Muscle of back (tissue), 13 donors: ENCODE measurements around the gene KBTBD12. TPM values are rescaled to one million over a fixed set of nuclear protein-coding genes. Genes with fewer than 3 reads are reported as not detected.
A peak's percentile ranks its signal among the peaks of the same experiment; 100 is the strongest.
"Not testable (repeated sequence)": the region's sequence is repeated elsewhere in the genome, so short reads cannot be mapped to it uniquely, and the experiment has no call there.

Experiments
- DNase-seq, 3 donors: peaks; one replicate each; pipeline versions ENCODE4 v3.0.0 to v3.0.0-alpha.2; 2013
- long read RNA-seq, 9 donors: transcript quantifications; one replicate each; lab custom pipeline, GENCODE V29; 2026
- polyA plus RNA-seq, 10 donors: library from polyadenylated mRNA; unstranded; fragments of 120-200 nt; gene quantifications; one replicate each; pipeline ENCODE4 v1.2.1, GENCODE V29; 2013; ENCODE audit not compliant: insufficient read length in 10 of 10

KBTBD12 gene, protein sequence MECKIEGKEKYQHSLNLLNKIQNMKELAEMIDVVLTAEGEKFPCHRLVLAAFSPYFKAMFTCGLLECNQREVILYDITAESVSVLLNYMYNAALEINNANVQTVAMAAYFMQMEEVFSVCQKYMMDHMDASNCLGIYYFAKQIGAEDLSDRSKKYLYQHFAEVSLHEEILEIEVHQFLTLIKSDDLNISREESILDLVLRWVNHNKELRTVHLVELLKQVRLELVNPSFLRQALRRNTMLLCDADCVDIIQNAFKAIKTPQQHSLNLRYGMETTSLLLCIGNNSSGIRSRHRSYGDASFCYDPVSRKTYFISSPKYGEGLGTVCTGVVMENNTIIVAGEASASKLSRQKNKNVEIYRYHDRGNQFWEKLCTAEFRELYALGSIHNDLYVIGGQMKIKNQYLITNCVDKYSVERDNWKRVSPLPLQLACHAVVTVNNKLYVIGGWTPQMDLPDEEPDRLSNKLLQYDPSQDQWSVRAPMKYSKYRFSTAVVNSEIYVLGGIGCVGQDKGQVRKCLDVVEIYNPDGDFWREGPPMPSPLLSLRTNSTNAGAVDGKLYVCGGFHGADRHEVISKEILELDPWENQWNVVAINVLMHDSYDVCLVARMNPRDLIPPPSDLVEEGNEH
- polyA plus RNA-seq, result 10 to 100 TPM in 9 of 10 donors, 1 to 10 TPM in 1; 5.6 to 26.3 (median 17.4) TPM
- long read RNA-seq, donor 1, full-length matches to known transcripts, result 1 of 1 reads
- long read RNA-seq, donor 1, partial matches to known transcripts, result 0 of 1 reads
- long read RNA-seq, donor 1, other reads (novel, unspliced or antisense), result 0 of 1 reads
- long read RNA-seq, donor 2, full-length matches to known transcripts, result 1 of 1 reads
- long read RNA-seq, donor 2, partial matches to known transcripts, result 0 of 1 reads
- long read RNA-seq, donor 2, other reads (novel, unspliced or antisense), result 0 of 1 reads
- long read RNA-seq, donor 3, result 0 reads
- long read RNA-seq, donor 4, result 0 reads
- long read RNA-seq, donor 5, full-length matches to known transcripts, result 2 of 2 reads
- long read RNA-seq, donor 5, partial matches to known transcripts, result 0 of 2 reads
- long read RNA-seq, donor 5, other reads (novel, unspliced or antisense), result 0 of 2 reads
- long read RNA-seq, donor 6, full-length matches to known transcripts, result 4 of 4 reads
- long read RNA-seq, donor 6, partial matches to known transcripts, result 0 of 4 reads
- long read RNA-seq, donor 6, other reads (novel, unspliced or antisense), result 0 of 4 reads
- long read RNA-seq, donor 7, full-length matches to known transcripts, result 3 of 3 reads
- long read RNA-seq, donor 7, partial matches to known transcripts, result 0 of 3 reads
- long read RNA-seq, donor 7, other reads (novel, unspliced or antisense), result 0 of 3 reads
- long read RNA-seq, donor 8, result 0 reads
- long read RNA-seq, donor 9, result 0 reads

DNA sequence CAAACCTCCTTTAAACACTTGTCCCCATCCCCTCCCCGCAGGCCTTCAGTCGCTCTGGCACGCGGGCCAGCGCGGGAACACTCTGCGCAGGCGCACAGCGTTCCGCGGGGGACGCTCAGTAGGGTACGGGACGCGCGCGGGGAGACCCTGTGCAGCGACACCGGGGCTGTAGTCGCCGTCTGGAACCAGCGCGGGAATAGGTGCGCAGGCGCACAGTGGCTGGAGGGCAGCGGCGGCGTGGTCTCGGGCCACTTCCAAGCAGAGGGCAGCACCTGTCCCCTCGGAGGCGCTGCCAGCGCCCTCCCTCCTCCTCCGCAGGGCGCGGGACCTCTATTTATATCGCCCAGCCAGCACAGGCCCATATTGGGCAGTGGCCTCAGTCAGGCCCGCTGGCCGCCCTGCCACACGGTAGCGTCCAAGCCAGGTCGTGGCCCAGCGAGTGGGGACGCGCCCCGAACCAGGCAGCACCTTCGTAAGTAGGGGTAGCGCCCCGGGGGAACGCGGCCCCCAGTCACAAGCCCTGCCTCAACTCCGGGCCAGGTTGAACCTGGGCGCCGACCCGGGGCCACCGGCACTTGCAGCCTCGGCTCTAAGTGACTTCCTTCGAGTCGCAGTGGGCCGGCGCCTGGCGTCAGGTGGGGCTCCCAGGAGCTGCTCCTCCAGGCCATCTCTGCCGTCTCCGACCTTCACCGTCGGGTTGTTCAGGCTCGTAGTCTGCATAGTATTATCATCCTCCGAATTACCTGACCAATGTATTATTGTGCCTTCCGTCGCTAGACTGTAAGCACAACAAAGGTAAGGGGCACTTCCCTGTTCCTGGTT lies at the start of gene KBTBD12:
TSS of gene KBTBD12 (plus strand) at position 118 of the 822 bp plus-strand sequence. CDS start 7,830 bp downstream, outside the sequence.
- DNase-seq, result peak; percentile 49 to 80 (median 70)

DNA sequence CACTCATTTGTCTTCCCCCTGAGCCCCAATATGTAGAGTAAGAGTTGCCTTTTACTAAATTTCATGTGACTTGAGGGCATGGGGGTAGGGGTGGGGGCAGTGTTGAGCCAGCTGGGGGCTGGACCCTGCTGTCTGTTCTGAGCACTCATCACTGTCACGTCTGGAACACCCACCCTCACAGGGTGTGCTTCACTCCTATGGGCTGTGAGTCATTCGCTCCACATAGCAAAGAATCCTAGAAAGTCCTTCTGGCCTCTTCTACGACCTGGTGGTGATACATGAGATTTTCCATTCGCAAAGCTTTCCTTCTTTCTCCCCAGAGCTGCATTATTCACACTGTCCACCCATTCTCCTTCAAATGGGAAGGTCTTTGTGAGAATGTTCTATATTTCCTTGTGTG lies 49.1 kb upstream of the KBTBD12 start:
- no peak for DNase-seq

DNA sequence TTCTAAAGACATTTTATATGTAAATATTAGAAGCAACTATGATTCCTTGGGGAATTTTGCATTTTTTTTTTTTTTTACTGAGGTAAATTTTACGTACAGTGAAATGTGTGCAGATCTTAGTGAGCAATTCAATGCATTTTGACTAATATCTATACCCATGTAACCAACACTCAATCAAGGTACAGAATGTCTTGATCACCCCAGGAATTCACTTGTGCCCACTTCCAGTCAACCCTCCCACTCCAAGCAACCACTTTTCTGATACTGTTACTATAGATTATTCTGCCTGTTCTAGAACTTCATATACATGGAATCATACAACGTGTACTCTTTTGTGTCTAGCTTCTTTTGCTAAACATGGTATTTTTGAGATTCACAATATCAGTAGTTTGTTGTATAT lies 47.6 kb upstream of the KBTBD12 start:
- DNase-seq, result no peak

DNA sequence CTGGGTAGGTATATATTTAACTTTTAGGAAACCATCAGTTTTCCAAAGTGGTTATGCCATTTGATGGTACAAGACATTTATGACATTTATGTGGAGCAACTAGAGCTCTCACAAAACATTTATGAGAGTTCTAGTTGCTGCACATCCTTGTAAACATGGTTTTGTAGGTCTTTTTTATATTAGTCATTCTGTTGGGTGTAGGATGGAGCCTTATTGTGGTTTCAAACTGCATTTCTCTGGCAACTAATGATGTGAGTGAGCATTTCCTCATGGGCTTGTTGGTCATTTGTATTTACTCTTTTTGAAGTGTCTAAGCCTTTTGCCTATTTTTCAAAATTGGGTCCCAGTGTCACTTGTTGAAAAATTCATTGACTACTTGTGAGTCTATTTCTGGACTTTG lies 47.0 kb upstream of the KBTBD12 start:
- DNase-seq, result no peak

DNA sequence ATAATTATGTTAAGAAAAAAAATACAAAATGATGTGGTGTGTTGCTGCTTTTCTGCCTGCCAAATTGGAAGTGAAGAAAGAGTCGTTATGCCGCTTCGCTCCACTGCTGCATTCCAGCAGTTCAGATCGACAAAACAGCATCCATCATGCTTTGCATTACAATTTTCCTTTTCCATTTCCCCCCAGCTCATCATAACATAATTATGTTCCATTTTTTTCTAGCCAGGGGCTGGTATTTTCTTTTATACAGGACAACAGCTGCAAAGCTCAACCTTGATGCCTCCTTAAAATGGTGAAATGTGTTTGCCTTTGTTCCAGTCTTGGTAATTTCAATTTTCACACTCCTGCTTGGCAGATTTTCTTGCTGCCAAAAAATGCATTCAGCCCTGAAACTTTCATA lies 44.9 kb upstream of the KBTBD12 start:
- no peak for DNase-seq

DNA sequence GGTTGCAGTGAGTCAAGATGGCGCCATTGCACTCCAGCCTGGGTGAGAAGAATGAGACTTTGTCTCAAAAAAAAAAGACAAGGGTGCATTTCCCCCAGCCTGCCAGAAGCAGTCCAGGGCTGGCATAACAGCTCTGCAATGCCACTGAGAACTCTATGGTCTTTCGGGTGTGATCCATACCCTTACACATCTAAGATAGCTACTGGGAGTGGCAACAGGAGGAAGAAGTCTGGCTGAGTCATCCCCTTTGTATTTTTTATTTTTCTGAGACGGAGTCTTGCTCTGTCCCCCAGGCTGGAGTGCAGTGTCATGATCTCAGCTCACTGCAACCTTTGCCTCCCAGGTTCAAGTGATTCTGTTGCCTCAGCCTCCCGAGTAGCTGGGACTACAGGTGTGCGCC lies 40.9 kb upstream of the KBTBD12 start:
- not testable (repeated sequence) for DNase-seq

DNA sequence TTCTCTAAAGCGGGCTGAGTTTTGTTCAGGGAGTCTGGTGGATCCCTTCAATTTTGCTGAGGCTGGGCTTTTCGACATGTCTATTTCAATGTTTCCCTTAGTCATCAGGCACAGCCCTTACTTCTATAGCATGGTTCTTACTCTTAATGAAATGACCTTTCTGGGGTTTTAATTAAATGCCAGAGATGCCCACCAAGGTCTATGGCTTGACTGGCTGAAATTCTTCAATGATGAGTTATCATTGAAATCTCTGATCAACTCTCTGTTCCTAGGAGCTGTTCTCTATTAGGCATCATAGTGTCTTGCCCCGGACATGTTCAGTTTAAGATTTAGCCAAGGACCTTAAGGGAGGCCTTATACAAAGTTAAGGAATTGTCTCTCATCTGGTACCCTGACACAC lies 33.4 kb upstream of the KBTBD12 start:
- no peak for DNase-seq

DNA sequence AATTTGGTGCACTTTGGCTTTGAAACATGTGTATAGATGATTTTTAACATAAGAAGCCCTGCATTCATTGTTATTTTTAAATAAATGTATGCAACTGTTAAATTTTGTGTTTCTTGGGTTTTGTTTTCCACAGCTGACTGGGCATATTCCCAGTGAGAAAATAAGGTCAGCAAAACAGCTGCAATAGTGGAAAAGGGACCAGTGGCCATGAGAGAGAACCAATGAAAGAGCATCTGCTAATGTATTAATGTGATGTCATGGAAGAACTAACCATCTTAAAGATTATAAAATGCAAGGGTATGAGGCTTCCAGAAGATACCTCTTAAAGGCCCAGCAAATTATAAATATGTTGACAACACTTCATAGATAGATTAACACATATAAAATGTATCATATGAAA lies 31.0 kb upstream of the KBTBD12 start:
- peak; percentile 41 to 82 (median 55) for DNase-seq

DNA sequence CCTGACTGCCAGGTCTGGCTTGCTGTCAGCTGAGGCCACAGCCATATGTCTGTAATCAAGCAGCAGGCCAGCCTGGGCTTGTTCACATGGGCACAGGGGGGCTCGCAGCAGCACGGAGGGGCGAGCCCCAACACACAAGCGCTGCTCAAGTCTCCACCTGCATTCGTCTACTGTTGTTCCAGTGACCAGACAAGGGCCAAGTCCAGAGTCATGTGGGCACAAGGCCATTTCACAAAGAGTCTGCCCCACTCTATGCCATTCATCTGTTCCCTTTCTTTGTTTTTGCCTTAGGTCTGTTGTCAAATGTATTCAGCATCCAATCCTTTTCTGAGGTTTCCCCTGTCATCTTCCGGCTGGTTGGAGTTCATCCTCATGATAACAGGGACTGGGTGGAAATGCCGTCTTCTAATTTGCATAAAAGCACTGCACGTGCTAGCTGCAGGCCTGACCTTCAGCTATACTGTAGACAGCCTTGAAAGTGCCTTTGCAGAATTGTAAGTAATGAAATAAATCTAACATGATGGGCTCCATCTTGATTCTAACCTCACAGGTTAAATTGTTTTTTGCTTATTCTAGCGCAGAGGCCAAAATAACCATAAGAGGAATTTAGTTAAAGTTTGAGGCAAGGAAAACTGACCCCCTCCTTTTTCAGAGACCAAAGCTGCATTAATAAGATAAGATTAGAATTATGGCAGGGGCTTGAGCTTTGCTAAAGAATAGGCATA lies 28.6 kb upstream of the KBTBD12 start:
- no peak for DNase-seq

DNA sequence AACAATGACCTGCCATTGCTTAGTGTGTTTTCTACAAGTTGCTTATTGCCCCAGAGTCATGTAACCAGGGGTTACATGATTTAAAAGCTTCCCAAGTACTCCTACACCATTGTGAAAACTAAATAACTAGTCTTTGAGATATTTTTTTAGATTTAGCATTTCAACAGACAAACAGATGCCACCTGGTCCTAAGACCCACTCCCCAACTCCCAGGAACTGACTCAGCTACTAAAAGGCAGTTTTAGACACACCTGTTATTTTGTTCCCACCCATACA lies 28.1 kb upstream of the KBTBD12 start:
- no peak for DNase-seq

DNA sequence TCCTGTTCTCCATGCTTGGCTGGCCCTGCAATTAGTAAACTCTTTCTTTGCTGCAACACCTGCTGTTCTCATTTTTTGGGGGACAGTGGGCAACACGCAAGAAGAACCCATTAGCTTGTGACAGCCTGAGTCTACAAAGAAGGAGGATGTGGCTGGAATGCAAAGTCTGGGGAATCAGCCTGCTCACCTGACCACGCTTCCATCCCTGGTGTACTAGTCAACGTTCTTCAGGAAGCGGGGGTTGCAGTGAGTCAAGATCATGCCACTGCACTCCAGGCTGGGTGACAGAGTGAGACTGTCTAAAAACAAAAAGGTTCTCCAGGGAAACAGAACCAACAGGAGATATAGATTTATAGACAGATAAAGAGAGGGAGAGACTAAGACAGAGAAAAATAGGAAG lies 27.7 kb upstream of the KBTBD12 start:
- no peak for DNase-seq

DNA sequence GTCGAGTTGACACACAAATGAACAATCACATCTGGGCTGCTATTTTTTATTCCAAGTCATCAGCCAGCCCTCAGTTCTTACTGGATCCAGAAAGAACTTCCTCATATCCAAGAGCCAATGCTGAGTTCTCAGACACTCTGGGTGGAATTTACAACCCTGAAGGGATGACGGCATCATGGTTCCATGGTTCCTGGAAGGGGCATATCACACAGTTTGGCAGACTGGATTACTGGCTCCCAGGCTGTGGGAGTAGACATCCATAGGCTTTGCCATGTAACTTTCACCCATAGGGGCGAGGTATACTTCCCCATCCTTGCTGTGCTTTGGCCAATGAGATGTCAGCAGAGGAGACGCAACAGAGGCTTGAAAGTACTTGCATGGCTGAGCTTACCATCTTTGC lies 26.9 kb upstream of the KBTBD12 start:
- no peak for DNase-seq

DNA sequence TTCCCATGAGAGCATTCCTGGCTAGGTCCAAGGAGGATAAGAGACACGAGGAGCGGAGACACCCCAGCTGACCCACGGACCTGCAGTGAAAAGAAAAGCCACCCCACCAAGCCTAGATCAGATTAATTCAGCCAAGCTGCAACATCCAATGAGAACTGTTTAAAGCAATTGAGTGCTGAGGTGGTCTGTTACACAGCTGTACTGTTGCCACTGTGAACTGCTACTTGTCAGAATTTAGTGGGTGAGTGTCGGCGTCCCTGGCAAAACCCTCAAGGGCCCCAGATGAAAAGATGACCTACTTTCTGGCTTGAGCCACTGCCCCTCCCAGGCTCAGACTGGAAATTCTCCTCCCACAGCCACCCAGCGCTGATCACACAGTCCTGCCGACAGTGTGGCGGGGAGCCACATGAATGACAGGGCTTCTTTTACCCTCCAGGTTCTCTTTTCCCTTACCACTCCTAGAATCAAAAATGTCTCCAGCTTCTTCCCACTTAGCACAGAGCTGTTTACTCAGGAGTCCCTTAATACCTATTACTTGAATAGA lies 26.4 kb upstream of the KBTBD12 start:
- no peak for DNase-seq

DNA sequence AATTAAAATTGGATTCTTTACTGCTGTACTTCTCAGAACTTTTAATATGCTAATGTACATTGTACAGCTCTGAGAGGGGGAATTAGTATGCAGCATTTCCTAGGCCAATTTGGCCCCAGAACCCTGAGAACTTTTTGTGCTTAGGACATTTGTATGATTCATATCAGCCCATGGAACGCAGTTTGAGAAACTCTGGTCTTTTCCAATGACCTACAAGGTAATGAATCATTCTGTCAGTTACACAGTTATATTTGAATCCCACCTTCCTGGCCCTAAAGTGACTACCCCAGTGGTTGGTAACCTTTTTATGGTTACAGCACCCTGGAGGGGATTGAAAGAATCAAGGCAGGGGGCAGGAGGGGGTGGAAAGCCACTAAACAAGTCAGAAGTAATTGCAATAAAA lies 25.6 kb upstream of the KBTBD12 start:
- DNase-seq, result peak in 1 of 3 donors; percentile 31

DNA sequence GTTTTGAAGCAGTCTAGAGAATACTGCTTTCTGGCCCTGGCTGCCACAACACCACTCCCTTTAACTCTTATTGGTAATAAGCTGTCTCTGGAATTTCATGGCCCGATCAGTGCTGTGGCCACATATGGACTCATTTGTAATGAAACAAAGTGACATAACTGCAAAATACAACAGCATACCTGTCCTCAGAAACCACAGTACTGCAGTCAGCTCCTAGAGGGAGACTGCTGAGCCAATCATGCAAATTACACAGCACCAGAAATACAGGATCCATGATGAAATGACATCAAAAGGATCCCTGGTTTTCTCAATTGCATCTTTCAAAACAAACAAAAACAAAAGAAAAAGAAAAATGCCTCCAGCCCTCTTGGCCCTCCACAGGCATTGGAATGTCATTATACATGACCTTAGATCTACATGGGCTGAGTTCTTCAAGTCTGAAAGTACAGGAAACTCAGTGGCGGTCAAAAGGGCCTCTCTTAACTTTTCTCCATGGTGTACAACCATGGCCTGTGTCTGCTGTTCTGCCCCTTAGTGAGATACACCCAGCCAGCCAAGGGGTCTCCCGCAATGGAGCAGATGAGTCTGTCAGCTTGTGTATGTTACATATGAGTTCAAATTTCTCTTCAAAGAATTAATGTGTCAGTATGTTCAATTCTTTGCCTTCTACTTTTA lies 24.9 kb upstream of the KBTBD12 start:
- DNase-seq, result no peak

DNA sequence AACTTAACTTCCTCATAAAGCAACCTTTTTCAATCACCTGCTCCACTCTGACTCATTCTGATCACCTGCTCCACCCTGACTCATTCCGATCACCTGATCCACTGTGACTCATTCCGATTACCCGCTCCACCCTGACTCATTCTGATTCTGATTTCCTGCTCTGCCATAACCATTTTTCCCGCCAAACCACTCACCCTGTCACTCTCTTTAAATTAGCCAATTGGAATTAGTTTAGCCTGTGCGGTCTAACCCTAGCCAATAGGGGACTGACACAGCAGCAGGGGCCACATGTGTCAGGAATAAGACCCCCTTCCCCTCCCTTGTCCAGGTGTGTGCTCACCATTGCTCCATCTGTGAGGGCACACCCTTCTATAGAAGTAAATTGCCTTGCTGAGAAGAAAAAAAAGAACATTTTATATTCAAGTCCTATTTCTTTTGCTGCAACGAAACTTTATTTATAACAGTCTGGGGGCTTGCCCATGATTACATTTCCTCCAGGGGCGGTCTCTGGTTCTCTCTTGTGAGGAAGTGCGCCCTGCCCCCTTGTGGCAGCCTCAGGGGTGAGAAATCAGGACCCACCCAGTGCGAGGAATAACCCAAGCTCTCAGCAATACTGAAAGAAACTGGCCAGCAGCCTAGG lies 24.3 kb upstream of the KBTBD12 start:
- DNase-seq, result not testable (repeated sequence)

DNA sequence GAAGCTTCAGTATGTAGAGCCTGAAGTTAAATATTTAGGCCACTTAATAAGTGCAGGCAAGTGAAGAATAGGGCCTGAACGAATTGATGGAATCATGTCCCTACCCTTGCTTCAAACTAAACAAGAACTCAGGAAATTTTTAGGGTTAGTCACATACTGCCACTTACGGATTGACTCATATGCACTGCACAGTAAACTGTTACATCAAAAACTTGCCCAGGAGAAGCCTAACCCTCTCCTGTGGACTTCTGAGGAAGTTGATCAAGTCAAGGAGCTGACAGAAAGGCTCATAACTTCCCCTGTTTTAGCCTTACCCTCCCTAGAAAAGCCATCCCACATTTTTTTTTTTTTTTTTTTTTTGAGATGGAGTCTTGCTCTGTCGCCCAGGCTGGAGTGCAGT lies 20.6 kb upstream of the KBTBD12 start:
- DNase-seq, result no peak

DNA sequence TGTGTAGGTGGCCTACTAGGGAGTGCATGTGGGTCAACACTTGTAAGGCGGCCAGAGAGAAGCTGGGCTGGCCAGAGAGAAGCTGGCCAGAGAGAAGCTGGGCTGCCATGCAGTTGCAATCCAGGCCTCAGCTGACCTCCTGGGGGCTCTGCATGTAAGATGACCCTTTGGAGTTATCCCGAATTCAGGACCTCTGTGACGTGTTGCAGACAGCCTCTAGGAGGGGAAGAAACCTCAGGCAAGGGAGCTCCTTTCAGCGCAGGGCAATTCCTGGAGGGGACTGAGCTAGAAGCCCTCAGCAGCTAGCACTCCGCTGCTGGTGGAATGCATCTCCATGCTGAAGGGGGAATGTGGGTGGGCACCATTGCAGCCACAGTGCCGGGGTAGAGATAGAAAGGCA lies 15.8 kb upstream of the KBTBD12 start:
- no peak for DNase-seq

DNA sequence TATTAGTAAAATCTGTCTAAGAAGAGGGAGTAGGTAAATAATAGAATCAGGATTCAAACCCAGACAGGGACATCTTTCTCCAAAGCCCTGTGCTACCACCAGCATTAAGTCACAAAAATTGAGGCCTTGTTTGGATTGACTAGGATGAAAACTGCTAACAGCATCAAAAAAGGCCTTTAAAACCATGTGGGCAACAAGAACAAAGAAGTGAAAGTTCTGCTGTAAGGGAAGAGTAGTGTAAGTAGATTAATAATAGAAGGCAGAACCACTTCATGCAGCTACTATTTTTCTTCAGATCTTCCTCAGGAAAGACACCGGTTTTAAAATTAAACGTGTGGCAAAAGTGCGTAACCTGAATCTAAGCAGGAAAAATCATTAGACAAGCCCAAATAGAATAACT lies 15.3 kb upstream of the KBTBD12 start:
- DNase-seq, result no peak
